GM20431 (cell line): ENCODE results near the gene SPAG8.

ENCODE experiments used
- in situ Hi-C: fragments of 300-500 bp; cut with MseI, MboI; formaldehyde crosslinking; loops from one replicate; pipeline ENCODE4 v1.15.0; 2020; ENCODE audit warnings: low sequenced_read_pairs; ENCODE audit not compliant: unreplicated experiment

The SPAG8 gene

GRCh38 chr9:35812025-35812602 is at the start of gene SPAG8:
TSS of gene SPAG8 (minus strand) at chr9:35812262. CDS start at chr9:35812147, 115 bp downstream.
- in situ Hi-C loops = no loop called here

DNA sequence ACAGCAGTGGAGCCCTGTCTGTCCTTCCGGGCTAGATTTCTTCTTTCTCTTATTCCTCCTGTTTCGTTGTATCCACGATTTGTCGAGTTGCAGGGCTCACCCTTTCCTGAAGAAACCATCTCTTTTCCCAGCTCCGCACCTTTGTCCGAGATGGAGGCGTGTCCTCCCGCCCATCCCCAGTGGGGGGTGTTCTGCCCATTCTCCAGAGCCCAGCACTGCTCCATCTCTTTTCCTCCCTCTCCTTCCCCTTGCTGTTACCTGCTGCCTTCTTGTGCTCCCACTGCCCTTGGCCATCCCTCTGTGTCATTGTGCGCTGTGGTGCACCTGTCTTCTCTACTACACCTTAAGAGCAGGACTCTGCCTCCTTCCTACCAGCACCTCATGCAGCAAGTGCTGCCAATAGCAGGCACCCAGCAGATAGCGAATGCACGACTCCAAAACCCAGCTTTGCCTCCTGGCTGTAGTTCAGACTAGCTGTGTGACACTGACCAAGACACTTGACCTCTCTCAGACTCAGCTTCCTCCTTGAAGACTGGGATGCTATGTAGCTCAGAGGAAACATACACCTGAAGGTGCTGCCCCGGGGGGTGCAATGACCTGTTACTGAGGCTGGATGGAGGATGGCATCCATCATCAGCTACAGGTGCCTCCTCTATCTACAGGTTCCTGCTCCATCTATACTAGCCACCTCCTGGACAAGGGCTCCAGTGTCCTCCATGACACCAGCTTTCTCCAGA is 49.3 kb upstream of the SPAG8 start:
- in situ Hi-C loops = no loop called here

- in situ Hi-C loops = no loop called here
Measured at GRCh38 chr9:35859990-35860339, 47.9 kb upstream of the SPAG8 start.

DNA sequence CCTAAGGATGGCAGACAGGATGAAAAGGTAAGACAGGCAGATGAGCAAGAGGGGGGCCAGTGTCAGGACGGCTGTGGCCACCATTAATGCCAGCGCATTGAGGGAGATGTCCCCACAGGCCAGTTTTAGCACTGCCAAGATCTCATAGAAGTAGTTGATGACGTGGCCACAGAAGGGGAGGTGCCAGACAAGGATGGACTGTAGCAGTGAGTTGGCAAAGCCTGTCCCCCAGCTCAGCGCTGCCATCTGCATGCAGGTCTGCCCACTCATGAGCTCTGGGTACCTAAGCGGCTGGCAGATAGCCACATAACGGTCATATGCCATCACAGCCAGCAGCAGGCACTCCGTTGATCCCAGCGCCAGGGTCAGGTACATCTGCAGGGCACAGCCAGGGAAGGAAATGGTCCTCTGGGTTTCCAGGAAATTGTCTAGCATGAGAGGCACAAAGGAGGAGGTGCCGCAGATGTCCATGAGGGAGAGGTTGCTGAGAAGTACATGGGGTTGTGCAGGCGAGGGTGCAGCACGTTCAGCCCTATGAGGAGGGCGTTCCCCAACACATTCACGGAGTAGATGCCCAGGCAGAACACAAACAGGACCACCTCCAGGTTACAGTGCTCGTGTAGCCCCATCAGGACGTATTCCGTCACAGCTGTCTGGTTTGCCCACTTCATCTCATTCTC is 47.4 kb upstream of the SPAG8 start:
- in situ Hi-C loops = no loop called here

- in situ Hi-C loops = no loop called here
Measured at GRCh38 chr9:35858458-35858857, 46.4 kb upstream of the SPAG8 start.

GRCh38 chr9:35856882-35857281 is 44.8 kb upstream of the SPAG8 start:
- in situ Hi-C loops = no loop called here

GRCh38 chr9:35856206-35856605 is 44.1 kb upstream of the SPAG8 start:
- in situ Hi-C loops = no loop called here

DNA sequence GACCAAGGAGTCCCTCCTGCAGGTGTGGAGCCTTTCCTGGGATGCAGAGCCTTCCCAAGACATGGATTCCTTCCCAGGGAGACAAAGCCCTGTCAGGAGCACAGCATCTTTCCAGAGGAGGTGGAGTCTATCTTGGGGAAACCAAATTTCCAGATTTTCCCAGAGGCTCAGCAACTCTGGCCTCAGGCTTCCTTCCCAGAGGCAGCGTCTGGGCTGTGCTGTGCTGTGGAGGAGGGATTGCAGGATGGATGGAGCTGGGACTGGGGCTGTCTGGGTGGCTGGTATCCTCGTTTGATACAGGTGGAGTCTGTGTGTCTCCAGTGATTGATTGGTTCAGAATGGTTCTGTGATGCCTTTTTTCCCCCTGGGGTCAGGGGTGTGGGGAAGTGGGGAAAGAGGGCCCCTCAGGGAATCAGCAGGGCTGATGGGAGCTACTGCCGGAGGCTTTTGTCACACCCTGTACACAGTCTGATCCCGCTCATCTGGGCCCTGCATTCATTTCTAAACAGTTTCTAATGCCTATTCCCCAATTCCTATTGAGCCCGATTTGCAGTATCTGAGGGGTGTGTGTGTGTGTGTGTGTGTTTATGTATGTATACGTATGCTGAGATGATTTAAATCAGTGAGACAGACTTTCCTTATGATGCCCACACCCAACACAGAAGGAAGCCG is 42.2 kb upstream of the SPAG8 start:
- in situ Hi-C loops = no loop called here

- in situ Hi-C loops = no loop called here
Measured at GRCh38 chr9:35852876-35853865, 41.1 kb upstream of the SPAG8 start.

GRCh38 chr9:35852267-35852815 is 40.3 kb upstream of the SPAG8 start:
- in situ Hi-C loops = no loop called here

GRCh38 chr9:35847792-35848572 is 35.9 kb upstream of the SPAG8 start:
- in situ Hi-C loops = no loop called here

DNA sequence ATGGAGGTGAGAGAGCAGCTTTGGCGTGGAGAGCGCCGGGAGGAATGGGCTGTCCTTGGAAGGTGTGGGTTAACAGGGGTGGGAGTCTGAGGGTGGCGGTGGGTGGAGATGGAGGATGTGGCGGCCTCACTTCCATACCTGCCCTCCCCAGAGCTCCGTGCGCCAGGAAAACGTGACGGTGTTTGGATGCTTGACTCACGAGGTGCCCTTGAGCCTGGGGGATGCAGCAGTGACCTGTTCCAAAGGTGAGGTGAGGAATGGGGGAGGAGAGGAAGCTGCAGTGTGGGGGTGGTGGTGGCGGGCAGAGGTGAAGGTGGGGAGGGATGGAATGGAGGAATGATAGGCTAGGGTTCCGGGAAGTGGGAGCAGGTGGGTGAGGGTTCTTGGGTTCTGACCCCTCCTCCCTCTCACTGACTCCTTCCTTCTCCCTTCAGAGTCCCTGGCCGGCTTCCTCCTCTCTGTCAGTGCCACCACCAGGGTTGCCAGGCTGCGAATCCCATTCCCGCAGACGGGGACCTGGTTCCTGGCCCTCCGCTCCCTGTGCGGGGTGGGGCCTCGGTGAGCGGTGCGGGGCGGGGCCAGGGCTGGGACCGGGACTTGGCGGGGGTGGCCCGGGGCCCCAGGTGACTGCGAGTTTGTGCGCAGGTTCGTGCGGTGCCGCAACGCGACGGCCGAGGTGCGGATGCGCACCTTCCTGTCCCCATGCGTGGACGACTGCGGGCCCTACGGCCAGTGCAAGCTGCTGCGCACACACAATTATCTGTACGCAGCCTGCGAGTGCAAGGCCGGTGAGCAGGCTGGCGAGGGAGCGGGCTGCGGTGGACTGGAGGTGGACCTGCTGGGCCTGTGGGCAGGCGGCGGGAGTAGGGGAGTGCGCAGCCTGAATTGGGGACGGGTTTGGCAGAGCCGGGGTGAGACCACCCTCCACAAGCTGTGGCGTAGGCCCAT is 34.0 kb upstream of the SPAG8 start:
- in situ Hi-C loops = no loop called here

DNA sequence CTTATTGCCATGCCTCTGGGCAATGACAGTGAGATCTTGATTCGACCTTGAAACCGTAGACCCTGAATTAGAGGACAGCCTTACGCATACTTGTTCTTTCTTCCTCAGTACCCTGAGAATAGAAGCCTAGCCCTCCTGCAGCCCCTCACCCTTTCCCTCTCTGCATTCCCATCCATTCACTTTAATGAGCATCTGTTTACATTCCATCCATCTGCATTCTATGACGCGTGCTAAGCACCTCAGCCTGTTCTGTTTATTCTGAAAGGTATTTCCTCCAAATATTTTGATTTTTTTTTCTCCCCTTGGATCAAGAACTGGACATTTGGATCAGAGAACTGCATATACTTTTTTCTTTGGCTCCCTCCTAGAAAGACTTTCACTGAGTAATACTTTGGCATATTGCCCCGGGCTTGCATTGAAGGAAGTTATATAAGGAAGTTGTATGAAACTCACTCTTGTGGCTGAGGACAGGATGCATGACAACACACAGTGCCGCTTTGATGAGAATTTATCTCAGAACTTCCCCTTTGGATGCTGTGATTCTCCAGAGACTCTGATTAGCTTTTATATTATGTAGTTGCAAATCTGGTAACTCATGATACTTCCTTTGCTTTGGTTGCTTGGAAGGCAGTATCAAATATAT is 32.7 kb upstream of the SPAG8 start:
- in situ Hi-C loops = no loop called here

DNA sequence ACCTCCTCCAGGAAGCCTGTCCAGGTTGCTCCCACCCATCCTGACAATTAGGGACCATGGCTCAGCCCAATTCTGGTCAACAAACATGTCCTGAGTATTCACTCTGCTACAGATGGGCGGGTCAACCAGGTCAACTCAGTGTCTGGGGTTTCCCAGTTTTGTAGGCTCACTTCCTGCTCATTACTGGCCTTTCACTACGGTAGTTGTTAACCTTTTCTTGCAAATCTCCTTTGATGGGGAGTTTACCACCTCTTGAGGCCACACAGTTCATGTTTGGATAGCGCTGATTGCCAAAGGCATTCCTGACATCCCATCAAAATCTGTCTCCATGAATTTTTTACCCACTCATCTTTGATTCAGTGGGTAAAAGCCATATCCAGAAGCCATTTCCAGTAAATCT is 30.7 kb upstream of the SPAG8 start:
- in situ Hi-C loops = no loop called here

- in situ Hi-C loops = no loop called here
Measured at GRCh38 chr9:35842020-35842745, 30.1 kb upstream of the SPAG8 start.

DNA sequence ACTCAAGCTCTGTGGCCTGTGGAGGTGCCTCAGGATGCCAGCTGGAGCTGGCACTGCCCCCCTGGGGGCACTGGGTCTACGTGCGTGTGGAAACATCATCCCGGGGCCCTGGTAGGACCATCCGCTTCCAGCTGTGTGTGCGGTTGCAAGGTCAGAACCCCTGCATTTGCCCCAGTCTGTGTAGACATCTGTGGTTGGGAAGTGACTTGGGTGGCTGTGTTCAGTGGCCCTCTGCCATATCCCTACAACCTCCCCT is 29.5 kb upstream of the SPAG8 start:
- in situ Hi-C loops = no loop called here
